Measurements from ENCODE around the gene TMED7. TPM values are rescaled to one million over a fixed set of nuclear protein-coding genes. Genes with fewer than 3 reads are reported as not detected.

The TMED7 gene
- total RNA-seq, 2 donors from 2014 or later = 40.5 to 51.4 TPM

DNA sequence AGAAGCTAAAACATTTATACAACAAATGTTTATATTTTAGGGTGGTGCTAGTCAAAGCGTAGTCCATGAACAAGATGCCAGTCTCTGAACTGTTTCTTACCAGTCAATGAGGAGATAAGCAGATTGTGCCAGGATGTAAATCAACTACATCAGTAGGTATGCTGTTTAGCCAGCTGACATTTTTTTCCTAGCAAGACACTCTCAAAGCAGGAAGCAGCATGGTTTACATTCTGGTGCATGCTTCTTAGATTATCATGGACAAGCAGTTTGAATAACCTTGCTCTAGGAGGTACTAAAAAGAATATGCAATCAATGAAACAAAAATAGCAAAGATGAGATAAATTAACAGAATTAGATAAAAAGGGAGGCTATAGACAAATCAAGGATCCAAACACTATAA is 40.6 kb downstream of the TMED7 start:
- no peak for ATAC-seq
- intact Hi-C loops (cut with DNase I) = loop anchor here (5.0 kb wide), 1 partner anchor 273 kb away; no protein-coding TSS in a partner anchor
- WGBS, 2 donors = 81 to 95% methylated on average over 1 of the region's 1 CpG

GRCh38 chr5:115584501-115584900 is 41.3 kb downstream of the TMED7 start:
- Histone ChIP-seq H3K9me3 (no peaks in the 10 kb centered on the region), H3K4me3 (no peak overlapping the region), H3K36me3 (replicated peaks in 1 of 2; ENCODE audit: insufficient read depth in 1 of 2, low read depth in 2 of 2) (no peaks in the 10 kb centered on the region), H3K4me1 (peaks cover 6% of the 10 kb centered on the region), H3K27me3 (no peaks in the 10 kb centered on the region), H3K27ac (no peak overlapping the region)
- intact Hi-C loops (cut with DNase I) = no loop called here
- ATAC-seq (no peak), DNase-seq (no peak)
- 78 to 97% methylated on average over 1 of the region's 1 CpG for WGBS, 2 donors
- TF ChIP-seq CTCF (IDR thresholded peaks at IDR 0.05) (no peak), POLR2A (IDR thresholded peaks at IDR 0.05) (no peak)

More for the DNA sequence above, 40.6 kb downstream of the TMED7 start:
- DNase-seq = no peak
- Histone ChIP-seq H3K4me1 (peaks cover 7% of the 10 kb centered on the region), H3K4me3 (no peak overlapping the region), H3K27ac (no peak overlapping the region), H3K27me3 (no peaks in the 10 kb centered on the region), H3K9me3 (no peaks in the 10 kb centered on the region), H3K36me3 (replicated peaks in 1 of 2; ENCODE audit: insufficient read depth in 1 of 2, low read depth in 2 of 2) (no peaks in the 10 kb centered on the region)
- TF ChIP-seq POLR2A (IDR thresholded peaks at IDR 0.05) (no peak), CTCF (IDR thresholded peaks at IDR 0.05) (no peak)

DNA sequence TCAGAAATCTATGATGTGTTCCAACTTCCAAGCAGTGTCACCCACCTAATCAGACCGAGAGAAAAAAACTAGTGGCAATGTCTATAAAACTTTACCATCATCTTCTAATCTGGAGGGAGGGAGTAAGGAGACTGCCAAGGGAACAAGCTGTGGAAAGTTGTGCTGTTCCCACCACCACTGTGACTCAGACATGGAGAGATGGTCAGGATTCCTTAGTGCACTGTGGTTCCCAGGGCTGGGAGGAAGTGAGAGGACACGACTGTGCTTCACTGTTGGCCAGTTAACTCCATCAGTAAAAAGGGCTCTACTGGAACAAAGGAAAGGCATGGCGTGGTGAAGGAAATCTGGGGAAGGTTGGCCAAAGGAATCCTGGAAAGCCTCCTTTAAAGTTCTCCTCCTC is 42.4 kb downstream of the TMED7 start:
- peak; percentile 35 for ATAC-seq
- intact Hi-C loops (cut with DNase I) = no loop called here
- no peak for TF ChIP-seq POLR2A (IDR thresholded peaks at IDR 0.05)
- TF ChIP-seq CTCF (IDR thresholded peaks at IDR 0.05) = no peak

GRCh38 chr5:115580941-115581340 is 44.9 kb downstream of the TMED7 start:
- Histone ChIP-seq H3K27me3 (no peaks in the 10 kb centered on the region), H3K4me1 (no peaks in the 10 kb centered on the region), H3K36me3 (replicated peaks in 1 of 2; ENCODE audit: insufficient read depth in 1 of 2, low read depth in 2 of 2) (no peaks in the 10 kb centered on the region), H3K27ac (no peak overlapping the region), H3K9me3 (no peaks in the 10 kb centered on the region), H3K4me3 (no peak overlapping the region)
- no peak for ATAC-seq
- 96 to 97% methylated on average over 2 of the region's 2 CpGs for WGBS, 2 donors
- no peak for DNase-seq
- intact Hi-C loops (cut with DNase I) = no loop called here
- no peak for TF ChIP-seq POLR2A (IDR thresholded peaks at IDR 0.05)
- TF ChIP-seq CTCF (IDR thresholded peaks at IDR 0.05) = no peak

More for the DNA sequence above, 42.4 kb downstream of the TMED7 start:
- Histone ChIP-seq H3K9me3 (no peaks in the 10 kb centered on the region), H3K27ac (no peak overlapping the region), H3K4me1 (no peaks in the 10 kb centered on the region), H3K27me3 (no peaks in the 10 kb centered on the region), H3K4me3 (no peak overlapping the region), H3K36me3 (replicated peaks in 1 of 2; ENCODE audit: insufficient read depth in 1 of 2, low read depth in 2 of 2) (no peaks in the 10 kb centered on the region)
- DNase-seq = peak in 2 of 4 donors; percentile 14 to 34
- 39 to 51% methylated on average over 3 of the region's 3 CpGs for WGBS, 2 donors

- TF ChIP-seq POLR2A (IDR thresholded peaks at IDR 0.05) (no peak), CTCF (IDR thresholded peaks at IDR 0.05) (no peak)
- Histone ChIP-seq H3K27ac (no peak overlapping the region), H3K9me3 (no peaks in the 10 kb centered on the region), H3K27me3 (no peaks in the 10 kb centered on the region), H3K4me1 (no peaks in the 10 kb centered on the region), H3K36me3 (replicated peaks in 1 of 2; ENCODE audit: insufficient read depth in 1 of 2, low read depth in 2 of 2) (no peaks in the 10 kb centered on the region), H3K4me3 (no peak overlapping the region)
- intact Hi-C loops (cut with DNase I) = no loop called here
- 86 to 89% methylated on average over 6 of the region's 6 CpGs for WGBS, 2 donors
- DNase-seq = no peak
- ATAC-seq = no peak
Measured at GRCh38 chr5:115579747-115580173, 46.1 kb downstream of the TMED7 start.
